GM12891 (cell line): ENCODE results near the gene MAGI1.

Source experiments
- DNase-seq: peaks from one replicate; pipeline ENCODE4 v3.0.0; 2011; ENCODE audit warnings: low spot score; ENCODE audit not compliant: insufficient read length
- FAIRE-seq: peaks from 2 replicates; lab custom pipeline; 2011; peaks lifted over from hg19 to GRCh38; lab: Jason Lieb, UNC
- PAX5 ChIP-seq: IDR thresholded peaks from 2 replicates; pipeline ENCODE4 v1.6.1; 2011; ENCODE audit warnings: low read length, moderate library complexity, mild to moderate bottlenecking; ENCODE audit not compliant: insufficient read depth, severe bottlenecking
- POLR2A ChIP-seq: IDR thresholded peaks from 2 replicates; pipeline ENCODE4 v1.6.1; 2011; ENCODE audit warnings: low read depth, low read length, control low read depth
- POLR2AphosphoS5 ChIP-seq: IDR thresholded peaks from 2 replicates; pipeline ENCODE4 v1.6.1; 2011; ENCODE audit warnings: low read depth, low read length, control low read depth
- POU2F2 ChIP-seq: IDR thresholded peaks from 2 replicates; pipeline ENCODE4 v1.6.1; 2011; ENCODE audit warnings: low read depth, mild to moderate bottlenecking, control low read depth, low read length, moderate library complexity
- SPI1 ChIP-seq: IDR thresholded peaks from 2 replicates; pipeline ENCODE4 v1.6.1; 2011; ENCODE audit warnings: low read depth, low read length, control low read depth
- TAF1 ChIP-seq: IDR thresholded peaks from 2 replicates; pipeline ENCODE4 v1.6.1; 2011; ENCODE audit warnings: low read depth, low read length, control low read depth

Gene MAGI1

GRCh38 chr3:66015841-66016240 is 22.9 kb downstream of the MAGI1 start:
- TF ChIP-seq PAX5 (no peak), SPI1 (no peak), POLR2A (no peak), TAF1 (no peak), POLR2AphosphoS5 (no peak), POU2F2 (no peak)
- DNase-seq (no peak), FAIRE-seq (no peak)

- TF ChIP-seq POU2F2 (no peak), SPI1 (no peak), POLR2AphosphoS5 (no peak), PAX5 (no peak), POLR2A (no peak), TAF1 (no peak)
- FAIRE-seq: no peak
- DNase-seq: no peak
These were observed 24.1 kb downstream of the MAGI1 start for GRCh38 chr3:66014651-66015050.

- DNase-seq (no peak), FAIRE-seq (no peak)
- TF ChIP-seq POLR2AphosphoS5: no peak
- TF ChIP-seq SPI1: no peak
- no peak for TF ChIP-seq POLR2A
- no peak for TF ChIP-seq PAX5
- no peak for TF ChIP-seq POU2F2
- TF ChIP-seq TAF1: no peak
These were observed 24.7 kb downstream of the MAGI1 start for GRCh38 chr3:66014056-66014455.

GRCh38 chr3:66012711-66013110 is 26.0 kb downstream of the MAGI1 start:
- DNase-seq (no peak), FAIRE-seq (no peak)
- TF ChIP-seq SPI1 (no peak), PAX5 (no peak), TAF1 (no peak), POLR2AphosphoS5 (no peak), POLR2A (no peak), POU2F2 (no peak)

GRCh38 chr3:66010739-66011655 is 27.7 kb downstream of the MAGI1 start:
- DNase-seq: no peak
- no peak for TF ChIP-seq POU2F2
- TF ChIP-seq POLR2A: no peak
- TF ChIP-seq SPI1: no peak
- no peak for TF ChIP-seq PAX5
- TF ChIP-seq TAF1: no peak
- no peak for TF ChIP-seq POLR2AphosphoS5
- FAIRE-seq: no peak

- FAIRE-seq: no peak
- DNase-seq: no peak
- no peak for TF ChIP-seq PAX5
- TF ChIP-seq TAF1: no peak
- TF ChIP-seq SPI1: no peak
- no peak for TF ChIP-seq POLR2AphosphoS5
- no peak for TF ChIP-seq POLR2A
- TF ChIP-seq POU2F2: no peak
These were observed 28.4 kb downstream of the MAGI1 start for GRCh38 chr3:66010348-66010738.

GRCh38 chr3:66004244-66004643 is 34.5 kb downstream of the MAGI1 start:
- no peak for TF ChIP-seq POLR2A
- TF ChIP-seq TAF1: no peak
- TF ChIP-seq POU2F2: no peak
- no peak for TF ChIP-seq POLR2AphosphoS5
- TF ChIP-seq SPI1: no peak
- TF ChIP-seq PAX5: no peak
- FAIRE-seq: no peak
- no peak for DNase-seq

GRCh38 chr3:66001626-66002025 is 37.1 kb downstream of the MAGI1 start:
- FAIRE-seq (no peak), DNase-seq (no peak)
- TF ChIP-seq POU2F2 (no peak), SPI1 (no peak), PAX5 (no peak), POLR2A (no peak), POLR2AphosphoS5 (no peak), TAF1 (no peak)

- DNase-seq (no peak), FAIRE-seq (no peak)
- TF ChIP-seq POLR2A (no peak), POLR2AphosphoS5 (no peak), SPI1 (no peak), TAF1 (no peak), POU2F2 (no peak), PAX5 (no peak)
These were observed 38.2 kb downstream of the MAGI1 start for GRCh38 chr3:66000506-66000905.

- FAIRE-seq: no peak
- TF ChIP-seq TAF1 (no peak), POLR2A (no peak), POLR2AphosphoS5 (no peak), PAX5 (no peak), POU2F2 (no peak), SPI1 (no peak)
- no peak for DNase-seq
These were observed 39.1 kb downstream of the MAGI1 start for GRCh38 chr3:65999606-66000005.
